Left ventricle myocardium inferior (tissue), 1 donor: Measurements from ENCODE around the gene VKORC1. TPM values are rescaled to one million over a fixed set of nuclear protein-coding genes. Genes with fewer than 3 reads are reported as not detected.

Source experiments
- DNase-seq: peaks from one replicate; pipeline ENCODE4 v3.0.0-alpha.2; 2020
- H3K27ac ChIP-seq: fragments of 200-600 bp; replicated peaks from 2 replicates; pipeline ENCODE4 v1.8.0; 2021
- H3K27me3 ChIP-seq: fragments of 200-600 bp; 2 replicates; pipeline ENCODE4 v1.8.0; 2021; ENCODE audit warnings: low read depth
- H3K36me3 ChIP-seq: fragments of 200-600 bp; 2 replicates; pipeline ENCODE4 v1.8.0; 2021
- H3K4me1 ChIP-seq: fragments of 200-600 bp; 2 replicates; pipeline ENCODE4 v1.8.0; 2021
- H3K4me3 ChIP-seq: fragments of 200-600 bp; 2 replicates; pipeline ENCODE4 v1.8.0; 2021; ENCODE audit warnings: mild to moderate bottlenecking, moderate library complexity
- H3K9me3 ChIP-seq: fragments of 200-600 bp; replicated peaks from 2 replicates; pipeline ENCODE4 v1.8.0; 2021
- intact Hi-C: fragments of 100-400 bp; cut with micrococcal nuclease; formaldehyde crosslinking; loops from one replicate; pipeline ENCODE4 v1.11.0; 2022
- total RNA-seq: library from RNA; stranded (reverse); fragmentation: NEBNext Ultra II Directional; extraction: Animal tissue kit (Norgen Biotek cat#: 25700); gene quantifications from one replicate; pipeline ENCODE4 v1.2.1, GENCODE V29; 2021
- TF ChIP-seq, protein P1 (sequence below): fragments of 200-600 bp; IDR thresholded peaks from 2 replicates; pipeline ENCODE4 v1.8.0; 2021; ENCODE audit warnings: antibody characterized with exemption, mild to moderate bottlenecking, borderline replicate concordance
- donor health status: DM: no; HTN: yes; CAD: no; lungs with severe emphysema.

The VKORC1 gene
- total RNA-seq, 1 donor from 2014 or later: 39.5 TPM

DNA sequence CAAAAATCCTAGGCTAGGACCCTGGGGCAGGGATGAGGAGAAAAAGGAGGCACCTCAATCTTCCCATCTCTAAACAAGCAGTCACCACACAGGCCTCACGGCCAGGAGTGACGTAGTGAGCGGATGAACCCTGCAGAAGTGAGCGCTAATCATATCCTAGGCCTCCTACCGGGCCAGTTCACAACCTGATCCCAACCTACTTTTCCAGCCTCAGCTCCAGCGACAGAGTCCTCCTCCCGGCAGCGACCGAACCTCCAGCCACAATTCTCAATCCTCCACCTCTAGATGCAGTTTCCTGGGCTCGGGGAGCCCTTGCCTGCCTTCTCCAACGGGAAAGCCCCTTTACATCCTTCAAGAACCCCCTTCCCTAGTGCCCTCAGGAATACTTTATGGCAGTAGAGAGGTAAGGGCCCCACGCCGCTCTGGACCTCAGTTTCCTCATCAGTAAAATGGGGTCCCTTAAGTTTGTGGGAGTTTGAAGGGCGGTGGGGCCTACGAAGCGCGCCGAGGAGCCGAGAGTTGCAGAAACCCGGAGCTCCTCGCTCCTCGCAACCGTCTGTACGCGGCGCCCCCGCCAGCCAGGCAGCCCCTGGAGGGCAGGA lies 22.0 kb downstream of the VKORC1 start:
- TF ChIP-seq, protein P1, sequence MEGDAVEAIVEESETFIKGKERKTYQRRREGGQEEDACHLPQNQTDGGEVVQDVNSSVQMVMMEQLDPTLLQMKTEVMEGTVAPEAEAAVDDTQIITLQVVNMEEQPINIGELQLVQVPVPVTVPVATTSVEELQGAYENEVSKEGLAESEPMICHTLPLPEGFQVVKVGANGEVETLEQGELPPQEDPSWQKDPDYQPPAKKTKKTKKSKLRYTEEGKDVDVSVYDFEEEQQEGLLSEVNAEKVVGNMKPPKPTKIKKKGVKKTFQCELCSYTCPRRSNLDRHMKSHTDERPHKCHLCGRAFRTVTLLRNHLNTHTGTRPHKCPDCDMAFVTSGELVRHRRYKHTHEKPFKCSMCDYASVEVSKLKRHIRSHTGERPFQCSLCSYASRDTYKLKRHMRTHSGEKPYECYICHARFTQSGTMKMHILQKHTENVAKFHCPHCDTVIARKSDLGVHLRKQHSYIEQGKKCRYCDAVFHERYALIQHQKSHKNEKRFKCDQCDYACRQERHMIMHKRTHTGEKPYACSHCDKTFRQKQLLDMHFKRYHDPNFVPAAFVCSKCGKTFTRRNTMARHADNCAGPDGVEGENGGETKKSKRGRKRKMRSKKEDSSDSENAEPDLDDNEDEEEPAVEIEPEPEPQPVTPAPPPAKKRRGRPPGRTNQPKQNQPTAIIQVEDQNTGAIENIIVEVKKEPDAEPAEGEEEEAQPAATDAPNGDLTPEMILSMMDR: no peak
- DNase-seq: no peak
- Histone ChIP-seq H3K27me3 (no peaks in the 10 kb centered on the region), H3K9me3 (no peaks in the 10 kb centered on the region), H3K4me1 (peaks cover 43% of the 10 kb centered on the region), H3K4me3 (peak overlapping the region; percentile 93), H3K27ac (peak overlapping the region; percentile 92), H3K36me3 (peaks cover 16% of the 10 kb centered on the region)
- intact Hi-C loops: loop anchor here (5.0 kb wide), 1 partner anchor 40 kb away; the partner anchor contains the start of gene STX4

DNA sequence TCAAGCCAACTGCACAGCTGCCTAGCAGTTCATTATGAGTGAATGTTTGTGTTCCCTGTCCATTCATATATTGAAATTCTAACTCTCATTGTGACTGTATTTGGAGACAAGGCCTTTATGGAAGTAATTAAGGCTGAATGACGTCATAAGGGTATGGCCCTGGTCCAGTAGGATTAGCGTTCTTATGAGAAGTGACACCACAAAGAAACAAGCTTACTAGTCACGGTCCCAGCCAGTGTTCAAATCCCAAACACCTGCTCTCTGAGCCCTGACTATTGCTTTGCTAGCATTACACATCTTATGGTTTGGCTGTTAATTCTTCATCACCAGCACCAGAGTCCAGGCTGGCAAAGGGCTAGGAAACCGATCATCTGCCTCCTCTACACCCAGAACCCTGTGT lies 22.7 kb downstream of the VKORC1 start:
- H3K27ac ChIP-seq: peak overlapping the region; percentile 92
- TF ChIP-seq, protein P1: no peak
- H3K4me1 ChIP-seq: peaks cover 43% of the 10 kb centered on the region
- no peak for DNase-seq
- peaks cover 8% of the 10 kb centered on the region for H3K36me3 ChIP-seq
- peak overlapping the region; percentile 93 for H3K4me3 ChIP-seq
- no peaks in the 10 kb centered on the region for H3K9me3 ChIP-seq
- no peaks in the 10 kb centered on the region for H3K27me3 ChIP-seq
- intact Hi-C loops: loop anchor here (5.0 kb wide), 1 partner anchor 40 kb away; the partner anchor contains the start of gene STX4

DNA sequence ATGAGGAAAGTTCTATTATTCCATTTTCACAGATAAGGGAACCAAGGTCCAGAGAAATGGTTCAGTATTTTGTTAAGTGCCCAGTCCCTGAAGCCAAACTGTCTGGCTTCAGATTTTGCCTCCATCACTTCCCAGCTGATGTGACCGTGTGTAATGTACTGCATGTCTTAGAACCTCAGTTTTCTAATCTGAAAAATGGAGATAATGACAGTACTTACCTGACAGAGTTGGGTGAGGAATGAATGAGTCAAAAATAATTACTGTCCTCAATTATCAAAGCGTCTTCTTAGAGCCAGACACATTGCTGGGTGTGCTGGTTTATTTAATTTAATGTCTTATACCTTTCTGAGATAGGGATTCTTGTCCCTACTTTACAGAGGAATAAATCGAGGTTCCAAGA lies 27.3 kb downstream of the VKORC1 start:
- Histone ChIP-seq H3K4me3 (no peak overlapping the region), H3K27me3 (no peaks in the 10 kb centered on the region), H3K4me1 (peaks cover 32% of the 10 kb centered on the region), H3K27ac (no peak overlapping the region), H3K9me3 (no peaks in the 10 kb centered on the region), H3K36me3 (peaks cover 10% of the 10 kb centered on the region)
- no peak for DNase-seq
- intact Hi-C loops: no loop called here
- TF ChIP-seq, protein P1: no peak

DNA sequence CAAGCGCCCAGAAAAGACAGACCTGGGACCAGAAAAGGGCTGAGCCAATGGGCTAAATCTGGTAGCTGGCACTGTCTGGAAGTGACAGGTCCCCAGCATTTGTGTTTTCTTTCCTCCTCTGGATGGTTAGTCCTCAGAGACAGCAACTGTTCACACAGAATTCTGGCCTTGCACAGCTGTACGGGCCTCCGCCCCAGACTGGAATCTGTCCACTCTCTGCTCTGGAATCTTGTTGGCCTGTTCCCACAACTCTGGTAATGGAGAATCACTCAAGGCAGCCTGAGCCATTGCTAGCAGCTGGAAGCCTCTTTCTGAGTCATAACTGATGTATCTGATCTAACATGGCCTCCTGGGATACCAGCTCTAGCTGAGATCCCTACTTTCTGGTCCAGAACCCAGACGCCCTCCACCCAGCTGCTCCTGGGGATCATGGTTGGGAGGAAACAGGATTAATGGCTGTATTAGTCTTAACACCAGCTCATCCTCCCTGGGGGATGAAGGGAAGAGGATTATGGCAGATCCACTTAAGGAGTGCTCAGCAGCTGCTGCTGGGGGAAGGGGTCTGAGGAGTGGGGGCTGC lies 29.6 kb downstream of the VKORC1 start:
- H3K9me3 ChIP-seq: no peaks in the 10 kb centered on the region
- TF ChIP-seq, protein P1: no peak
- H3K4me3 ChIP-seq: no peak overlapping the region
- no peaks in the 10 kb centered on the region for H3K27me3 ChIP-seq
- H3K4me1 ChIP-seq: peaks cover 20% of the 10 kb centered on the region
- H3K36me3 ChIP-seq: peaks cover 31% of the 10 kb centered on the region
- DNase-seq: peak; percentile 68
- peak overlapping the region; percentile 78 for H3K27ac ChIP-seq
- intact Hi-C loops: no loop called here

DNA sequence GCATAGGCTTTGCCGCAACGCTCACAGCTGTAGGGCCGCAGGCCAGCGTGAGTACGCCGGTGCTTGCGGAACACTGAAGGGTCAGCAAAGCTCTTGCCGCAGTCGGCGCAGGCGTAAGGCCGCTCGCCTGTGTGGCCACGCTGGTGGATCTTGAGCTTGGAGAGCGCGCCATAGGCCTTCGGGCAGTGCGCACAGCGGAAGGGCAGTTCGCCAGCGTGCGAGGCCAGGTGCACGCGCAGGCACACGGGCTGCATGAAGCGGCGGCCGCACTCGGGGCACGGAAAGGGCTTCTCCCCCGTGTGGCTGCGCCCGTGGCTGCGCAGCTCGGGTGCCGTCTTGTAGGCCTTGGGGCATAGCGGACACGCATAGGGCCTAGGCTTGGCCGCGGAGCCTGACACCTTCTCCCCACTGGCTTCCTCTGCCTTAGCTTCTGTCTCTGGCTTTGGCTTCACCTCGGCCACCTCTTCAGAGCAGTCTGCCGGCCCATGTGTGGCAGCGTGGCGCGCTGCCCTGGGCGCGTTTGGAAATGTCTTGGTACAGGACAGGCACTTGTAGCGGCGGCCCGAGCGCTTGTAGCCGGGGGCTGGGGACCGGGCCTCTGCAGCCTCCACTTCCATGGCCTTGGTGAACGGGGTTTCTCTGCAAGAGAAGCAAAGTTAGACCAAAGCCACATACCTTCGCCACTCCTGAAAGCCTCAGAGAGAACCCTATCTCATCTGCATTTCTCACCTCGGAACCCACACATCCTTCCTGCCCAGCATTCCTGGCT lies 30.6 kb downstream of the VKORC1 start:
- intact Hi-C loops: no loop called here
- Histone ChIP-seq H3K27ac (peak overlapping the region; percentile 78), H3K4me3 (no peak overlapping the region), H3K4me1 (peaks cover 20% of the 10 kb centered on the region), H3K9me3 (no peaks in the 10 kb centered on the region), H3K27me3 (no peaks in the 10 kb centered on the region), H3K36me3 (peaks cover 31% of the 10 kb centered on the region)
- DNase-seq: no peak
- TF ChIP-seq, protein P1: no peak
